ENCODE measurements around the gene ARHGAP6. TPM values are rescaled to one million over a fixed set of nuclear protein-coding genes. Genes with fewer than 3 reads are reported as not detected.

Gene ARHGAP6
- total and polyA plus RNA-seq, 3 experiments from 2014 or later = not detected

GRCh38 chrX:11687157-11687556, 21.4 kb upstream of the ARHGAP6 start:
- POLR2A ChIA-PET = no interaction called here
- no peak overlapping the region for H3K27ac Mint-ChIP-seq
- no peaks in the 10 kb centered on the region for H3K4me1 Mint-ChIP-seq
- Histone ChIP-seq H3K27ac (ENCODE audit: low read depth, low read length) (no peak overlapping the region), H3K4me3 (ENCODE audit: low read length) (no peak overlapping the region), H3K27me3 (ENCODE audit: insufficient read depth, low read length, poor library complexity, severe bottlenecking) (no peaks in the 10 kb centered on the region), H3K36me3 (ENCODE audit: insufficient read depth, low read length) (no peaks in the 10 kb centered on the region), H3K4me1 (ENCODE audit: insufficient read depth, low read length) (no peaks in the 10 kb centered on the region), H3K9me3 (ENCODE audit: low read length) (no peaks in the 10 kb centered on the region)
- H3K36me3 Mint-ChIP-seq = no peaks in the 10 kb centered on the region
- H3K9me3 Mint-ChIP-seq = no peaks in the 10 kb centered on the region
- CTCF ChIA-PET = no interaction called here
- H3K4me3 Mint-ChIP-seq = no peak overlapping the region
- H3K27me3 Mint-ChIP-seq = peaks cover 9% of the 10 kb centered on the region in 2 donors
- no peak for DNase-seq

GRCh38 chrX:11683057-11683456, 17.3 kb upstream of the ARHGAP6 start:
- H3K27ac Mint-ChIP-seq = no peak overlapping the region
- no peaks in the 10 kb centered on the region for H3K4me1 Mint-ChIP-seq
- H3K27me3 ChIP-seq (ENCODE audit: insufficient read depth, low read length, poor library complexity, severe bottlenecking) = no peaks in the 10 kb centered on the region
- no peaks in the 10 kb centered on the region for H3K4me1 ChIP-seq (ENCODE audit: insufficient read depth, low read length)
- no peak for DNase-seq
- H3K4me3 ChIP-seq (ENCODE audit: low read length) = no peak overlapping the region
- H3K9me3 Mint-ChIP-seq = no peaks in the 10 kb centered on the region
- no peak overlapping the region for H3K4me3 Mint-ChIP-seq
- ChIA-PET CTCF (no interaction called here), POLR2A (no interaction called here)
- no peak overlapping the region for H3K27ac ChIP-seq (ENCODE audit: low read depth, low read length)
- no peaks in the 10 kb centered on the region for H3K36me3 Mint-ChIP-seq
- H3K9me3 ChIP-seq (ENCODE audit: low read length) = no peaks in the 10 kb centered on the region
- peaks cover 4 to 12% of the 10 kb centered on the region in 2 donors for H3K27me3 Mint-ChIP-seq
- no peaks in the 10 kb centered on the region for H3K36me3 ChIP-seq (ENCODE audit: insufficient read depth, low read length)

- H3K9me3 ChIP-seq (ENCODE audit: low read length) = no peaks in the 10 kb centered on the region
- no peaks in the 10 kb centered on the region for H3K36me3 ChIP-seq (ENCODE audit: insufficient read depth, low read length)
- Mint-ChIP-seq H3K36me3 (no peaks in the 10 kb centered on the region), H3K4me3 (no peak overlapping the region), H3K4me1 (no peaks in the 10 kb centered on the region), H3K27ac (no peak overlapping the region), H3K27me3 (peaks cover 11 to 13% of the 10 kb centered on the region in 2 donors), H3K9me3 (peaks cover 0 to 4% (median 0%) of the 10 kb centered on the region in 5 donors)
- POLR2A ChIA-PET = no interaction called here
- H3K4me3 ChIP-seq (ENCODE audit: low read length) = no peak overlapping the region
- CTCF ChIA-PET = no interaction called here
- H3K27me3 ChIP-seq (ENCODE audit: insufficient read depth, low read length, poor library complexity, severe bottlenecking) = no peaks in the 10 kb centered on the region
- no peak for DNase-seq
- no peak overlapping the region for H3K27ac ChIP-seq (ENCODE audit: low read depth, low read length)
- H3K4me1 ChIP-seq (ENCODE audit: insufficient read depth, low read length) = no peaks in the 10 kb centered on the region
Observed at GRCh38 chrX:11678158-11678557, 12.4 kb upstream of the ARHGAP6 start.

GRCh38 chrX:11672213-11672612, 6.5 kb upstream of the ARHGAP6 start:
- ChIA-PET POLR2A (no interaction called here), CTCF (no interaction called here)
- H3K36me3 Mint-ChIP-seq = no peaks in the 10 kb centered on the region

GRCh38 chrX:11670316-11670715, 4.6 kb upstream of the ARHGAP6 start:
- Histone ChIP-seq H3K9me3 (ENCODE audit: low read length) (no peaks in the 10 kb centered on the region), H3K4me1 (ENCODE audit: insufficient read depth, low read length) (no peaks in the 10 kb centered on the region), H3K27me3 (ENCODE audit: insufficient read depth, low read length, poor library complexity, severe bottlenecking) (no peaks in the 10 kb centered on the region), H3K36me3 (ENCODE audit: insufficient read depth, low read length) (no peaks in the 10 kb centered on the region), H3K27ac (ENCODE audit: low read depth, low read length) (no peak overlapping the region), H3K4me3 (ENCODE audit: low read length) (no peak overlapping the region)
- peaks cover 0 to 6% (median 0%) of the 10 kb centered on the region in 5 donors for H3K9me3 Mint-ChIP-seq
- no peak for DNase-seq
- CTCF ChIA-PET = no interaction called here
- no peaks in the 10 kb centered on the region for H3K36me3 Mint-ChIP-seq
- peaks cover 16 to 46% of the 10 kb centered on the region in 2 donors for H3K27me3 Mint-ChIP-seq
- no peak overlapping the region for H3K27ac Mint-ChIP-seq
- POLR2A ChIA-PET = no interaction called here
- H3K4me3 Mint-ChIP-seq = no peak overlapping the region
- H3K4me1 Mint-ChIP-seq = peaks cover 0 to 5% (median 0%) of the 10 kb centered on the region in 3 donors

More at GRCh38 chrX:11672213-11672612, 6.5 kb upstream of the ARHGAP6 start:
- Histone ChIP-seq H3K4me1 (ENCODE audit: insufficient read depth, low read length) (no peaks in the 10 kb centered on the region), H3K4me3 (ENCODE audit: low read length) (no peak overlapping the region), H3K27ac (ENCODE audit: low read depth, low read length) (no peak overlapping the region), H3K9me3 (ENCODE audit: low read length) (no peaks in the 10 kb centered on the region), H3K36me3 (ENCODE audit: insufficient read depth, low read length) (no peaks in the 10 kb centered on the region), H3K27me3 (ENCODE audit: insufficient read depth, low read length, poor library complexity, severe bottlenecking) (no peaks in the 10 kb centered on the region)
- DNase-seq = no peak
- no peak overlapping the region for H3K27ac Mint-ChIP-seq
- peaks cover 13 to 35% of the 10 kb centered on the region in 2 donors for H3K27me3 Mint-ChIP-seq
- no peaks in the 10 kb centered on the region for H3K4me1 Mint-ChIP-seq
- no peak overlapping the region for H3K4me3 Mint-ChIP-seq
- peaks cover 0 to 4% (median 0%) of the 10 kb centered on the region in 5 donors for H3K9me3 Mint-ChIP-seq

GRCh38 chrX:11666952-11667685, 1.4 kb upstream of the ARHGAP6 start:
- H3K36me3 Mint-ChIP-seq = no peaks in the 10 kb centered on the region
- Histone ChIP-seq H3K4me3 (ENCODE audit: low read length) (no peak overlapping the region), H3K27me3 (ENCODE audit: insufficient read depth, low read length, poor library complexity, severe bottlenecking) (no peaks in the 10 kb centered on the region), H3K36me3 (ENCODE audit: insufficient read depth, low read length) (no peaks in the 10 kb centered on the region), H3K9me3 (ENCODE audit: low read length) (no peaks in the 10 kb centered on the region), H3K27ac (ENCODE audit: low read depth, low read length) (no peak overlapping the region), H3K4me1 (ENCODE audit: insufficient read depth, low read length) (no peaks in the 10 kb centered on the region)
- no peak overlapping the region for H3K27ac Mint-ChIP-seq
- H3K4me1 Mint-ChIP-seq = peaks cover 0 to 14% (median 0%) of the 10 kb centered on the region in 3 donors
- H3K4me3 Mint-ChIP-seq = no peak overlapping the region
- H3K27me3 Mint-ChIP-seq = peaks cover 12 to 57% of the 10 kb centered on the region in 2 donors
- H3K9me3 Mint-ChIP-seq = peaks cover 0 to 3% (median 0%) of the 10 kb centered on the region in 5 donors
- ChIA-PET POLR2A (no interaction called here), CTCF (no interaction called here)
- DNase-seq = no peak

- Mint-ChIP-seq H3K27ac (no peak overlapping the region), H3K36me3 (no peaks in the 10 kb centered on the region), H3K9me3 (peaks cover 0 to 3% (median 0%) of the 10 kb centered on the region in 5 donors), H3K27me3 (peaks cover 12 to 59% of the 10 kb centered on the region in 2 donors), H3K4me3 (peak overlapping the region in 1 of 7 donors; percentile 19), H3K4me1 (peaks cover 0 to 14% (median 0%) of the 10 kb centered on the region in 3 donors)
- no peak overlapping the region for H3K27ac ChIP-seq (ENCODE audit: low read depth, low read length)
- H3K27me3 ChIP-seq (ENCODE audit: insufficient read depth, low read length, poor library complexity, severe bottlenecking) = no peaks in the 10 kb centered on the region
- no peak overlapping the region for H3K4me3 ChIP-seq (ENCODE audit: low read length)
- H3K4me1 ChIP-seq (ENCODE audit: insufficient read depth, low read length) = no peaks in the 10 kb centered on the region
- no peaks in the 10 kb centered on the region for H3K9me3 ChIP-seq (ENCODE audit: low read length)
- ChIA-PET CTCF (no interaction called here), POLR2A (no interaction called here)
- DNase-seq = no peak
- H3K36me3 ChIP-seq (ENCODE audit: insufficient read depth, low read length) = no peaks in the 10 kb centered on the region
Observed at GRCh38 chrX:11666164-11666563, 444 bp upstream of the ARHGAP6 start.

- H3K36me3 Mint-ChIP-seq = no peaks in the 10 kb centered on the region
- H3K27me3 Mint-ChIP-seq = peaks cover 13 to 55% of the 10 kb centered on the region in 2 donors
- peaks cover 0 to 14% (median 0%) of the 10 kb centered on the region in 3 donors for H3K4me1 Mint-ChIP-seq
- ChIA-PET POLR2A (no interaction called here), CTCF (no interaction called here)
- H3K9me3 Mint-ChIP-seq = peaks cover 0 to 3% (median 0%) of the 10 kb centered on the region in 5 donors
- Histone ChIP-seq H3K36me3 (ENCODE audit: insufficient read depth, low read length) (no peaks in the 10 kb centered on the region), H3K27ac (ENCODE audit: low read depth, low read length) (no peak overlapping the region), H3K9me3 (ENCODE audit: low read length) (no peaks in the 10 kb centered on the region), H3K4me3 (ENCODE audit: low read length) (no peak overlapping the region), H3K27me3 (ENCODE audit: insufficient read depth, low read length, poor library complexity, severe bottlenecking) (no peaks in the 10 kb centered on the region), H3K4me1 (ENCODE audit: insufficient read depth, low read length) (no peaks in the 10 kb centered on the region)
- H3K27ac Mint-ChIP-seq = no peak overlapping the region
- H3K4me3 Mint-ChIP-seq = peak overlapping the region in 1 of 7 donors; percentile 4
- no peak for DNase-seq
Observed at GRCh38 chrX:11664211-11665167, 1.2 kb downstream of the ARHGAP6 start.

Measured in CD8-positive, alpha-beta memory T cell (primary cell).